Ectodermal cell (in vitro differentiated cells): ENCODE data around the gene SCYGR5.

Experiments used
- H3K27ac ChIP-seq: 2 replicates; pipeline ENCODE4 v1.7.0; 2013; ENCODE audit warnings: mild to moderate bottlenecking, low read depth, low read length; ENCODE audit not compliant: insufficient read depth, poor library complexity, severe bottlenecking
- H3K27me3 ChIP-seq: 2 replicates; pipeline ENCODE4 v1.7.0; 2013; ENCODE audit warnings: mild to moderate bottlenecking, low read length; ENCODE audit not compliant: insufficient read depth, control insufficient read depth, poor library complexity, severe bottlenecking
- H3K36me3 ChIP-seq: one replicate; pipeline ENCODE4 v1.7.0; 2013; ENCODE audit warnings: low read length; ENCODE audit not compliant: control insufficient read depth, insufficient read depth
- H3K4me1 ChIP-seq: one replicate; pipeline ENCODE4 v1.7.0; 2013; ENCODE audit warnings: low read length; ENCODE audit not compliant: control insufficient read depth, insufficient read depth
- H3K4me3 ChIP-seq: 2 replicates; pipeline ENCODE4 v1.7.0; 2013; ENCODE audit warnings: low read depth, low read length, control low read depth; ENCODE audit not compliant: insufficient read depth
- H3K9me3 ChIP-seq: 2 replicates; pipeline ENCODE4 v1.7.0; 2013; ENCODE audit warnings: mild to moderate bottlenecking, low read length, moderate library complexity; ENCODE audit not compliant: control insufficient read depth
- WGBS, 2 experiments: methylation state at CpG; one replicate each; pipeline ENCODE4 v1.1.7; 2013; ENCODE audit warnings: missing lambda C conversion rate in 2 of 2; 5-methylcytosine and 5-hydroxymethylcytosine counted together

SCYGR5 gene

DNA sequence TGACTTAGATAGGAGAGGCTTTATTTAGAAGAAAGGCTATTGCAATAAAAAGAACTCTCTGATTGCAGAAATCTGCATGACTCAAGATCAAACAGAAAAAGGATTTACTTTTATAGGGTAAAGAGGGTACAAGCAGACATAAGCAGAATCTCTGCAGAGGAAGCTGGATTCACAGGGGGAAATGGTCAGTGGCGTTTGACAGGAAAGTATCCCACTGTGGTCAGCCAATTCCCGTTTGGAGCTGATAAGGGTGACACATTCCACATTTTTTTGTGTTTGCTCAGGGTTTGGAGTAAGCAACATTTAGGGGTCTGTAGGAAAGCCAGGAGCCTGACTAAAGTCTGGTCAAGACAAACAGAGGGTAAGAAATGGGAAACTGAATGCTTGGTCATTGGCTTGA lies 23.9 kb upstream of the SCYGR5 start:
- H3K27ac ChIP-seq = no peak overlapping the region
- no peaks in the 10 kb centered on the region for H3K9me3 ChIP-seq
- H3K36me3 ChIP-seq = no peaks in the 10 kb centered on the region
- H3K4me1 ChIP-seq = no peaks in the 10 kb centered on the region
- WGBS, 2 experiments = 50% methylated on average over 2 of the region's 2 CpGs
- H3K4me3 ChIP-seq = no peak overlapping the region
- no peaks in the 10 kb centered on the region for H3K27me3 ChIP-seq

- WGBS, 2 experiments = 88 to 90% methylated on average over 5 of the region's 5 CpGs
- Histone ChIP-seq H3K27me3 (no peaks in the 10 kb centered on the region), H3K36me3 (no peaks in the 10 kb centered on the region), H3K9me3 (no peaks in the 10 kb centered on the region), H3K4me1 (no peaks in the 10 kb centered on the region), H3K27ac (no peak overlapping the region), H3K4me3 (no peak overlapping the region)
Measured at GRCh38 chr2:227643990-227644551, 22.5 kb upstream of the SCYGR5 start.

DNA sequence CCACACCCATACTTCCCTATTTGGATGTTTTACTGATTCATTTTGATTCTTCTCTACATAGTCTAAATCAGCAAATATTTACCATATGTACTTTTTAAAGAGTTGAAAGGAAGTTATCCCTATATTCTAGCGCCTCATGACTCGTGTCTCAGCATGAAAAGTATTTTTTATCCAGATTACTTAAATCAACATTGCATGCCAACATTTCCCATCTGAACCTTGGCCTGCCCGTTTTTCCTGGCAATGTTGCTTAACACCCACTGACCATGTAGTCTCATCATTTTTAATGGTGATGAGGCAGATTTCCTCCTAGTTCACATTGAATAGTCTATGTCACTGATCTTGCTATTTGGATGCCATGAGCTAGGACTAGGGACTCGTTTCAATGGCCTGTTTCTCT lies 13.2 kb upstream of the SCYGR5 start:
- no peak overlapping the region for H3K4me3 ChIP-seq
- no peak overlapping the region for H3K27ac ChIP-seq
- 83 to 88% methylated on average over 4 of the region's 4 CpGs for WGBS, 2 experiments
- no peaks in the 10 kb centered on the region for H3K27me3 ChIP-seq
- H3K36me3 ChIP-seq = no peaks in the 10 kb centered on the region
- no peaks in the 10 kb centered on the region for H3K9me3 ChIP-seq
- no peaks in the 10 kb centered on the region for H3K4me1 ChIP-seq

- H3K4me3 ChIP-seq = no peak overlapping the region
- H3K27ac ChIP-seq = no peak overlapping the region
- no peaks in the 10 kb centered on the region for H3K4me1 ChIP-seq
- 86 to 91% methylated on average over 1 of the region's 1 CpG for WGBS, 2 experiments
- H3K36me3 ChIP-seq = no peaks in the 10 kb centered on the region
- no peaks in the 10 kb centered on the region for H3K9me3 ChIP-seq
- H3K27me3 ChIP-seq = no peaks in the 10 kb centered on the region
Measured at GRCh38 chr2:227654426-227654825, 12.2 kb upstream of the SCYGR5 start.

- Histone ChIP-seq H3K36me3 (no peaks in the 10 kb centered on the region), H3K27me3 (no peaks in the 10 kb centered on the region), H3K4me3 (no peak overlapping the region), H3K4me1 (no peaks in the 10 kb centered on the region), H3K27ac (no peak overlapping the region), H3K9me3 (no peaks in the 10 kb centered on the region)
- 90 to 97% methylated on average over 1 of the region's 1 CpG for WGBS, 2 experiments
Measured at GRCh38 chr2:227655454-227655853, 11.2 kb upstream of the SCYGR5 start.

DNA sequence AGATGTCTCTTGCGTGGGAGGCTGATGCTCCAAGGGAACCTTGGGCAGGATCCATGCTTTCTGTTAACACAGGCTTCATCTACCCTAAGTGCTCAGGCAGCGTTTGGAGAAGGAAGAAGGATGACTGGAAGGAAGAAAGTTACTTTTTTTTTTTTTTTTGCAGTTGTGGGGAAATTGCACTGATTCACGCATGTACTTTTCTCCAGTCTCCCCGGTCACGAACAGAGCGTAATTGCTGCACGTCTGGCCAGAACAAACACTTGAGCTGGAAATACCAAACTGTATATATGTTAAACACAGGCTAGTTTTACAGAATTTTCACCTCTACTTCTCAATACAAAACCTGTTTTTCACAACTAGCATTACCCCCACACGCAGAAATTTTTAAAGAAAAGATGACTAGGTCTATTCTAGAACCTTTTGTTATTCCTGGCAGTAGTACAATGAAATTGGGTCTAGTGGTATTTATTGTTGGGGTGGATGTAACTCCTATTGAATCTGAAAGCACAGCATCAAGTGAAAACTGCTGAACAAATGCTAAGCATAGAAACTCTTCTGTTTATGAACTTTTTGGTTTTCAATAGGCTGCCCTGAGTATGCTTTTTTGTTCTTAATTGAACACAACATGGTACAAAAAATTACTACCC lies 9.3 kb upstream of the SCYGR5 start:
- Histone ChIP-seq H3K36me3 (no peaks in the 10 kb centered on the region), H3K27me3 (no peaks in the 10 kb centered on the region), H3K27ac (no peak overlapping the region), H3K9me3 (no peaks in the 10 kb centered on the region), H3K4me1 (peaks cover 6% of the 10 kb centered on the region), H3K4me3 (no peak overlapping the region)
- WGBS, 2 experiments = 94% methylated on average over 7 of the region's 8 CpGs

- no peak overlapping the region for H3K4me3 ChIP-seq
- H3K36me3 ChIP-seq = no peaks in the 10 kb centered on the region
- no peak overlapping the region for H3K27ac ChIP-seq
- 26 to 28% methylated on average over 5 to 6 of the region's 7 CpGs for WGBS, 2 experiments
- peaks cover 6% of the 10 kb centered on the region for H3K4me1 ChIP-seq
- H3K9me3 ChIP-seq = no peaks in the 10 kb centered on the region
- H3K27me3 ChIP-seq = no peaks in the 10 kb centered on the region
Measured at GRCh38 chr2:227661025-227661649, 5.5 kb upstream of the SCYGR5 start.

GRCh38 chr2:227661827-227662226 lies 4.8 kb upstream of the SCYGR5 start:
- WGBS, 2 experiments = 85 to 86% methylated on average over 3 of the region's 3 CpGs
- Histone ChIP-seq H3K4me3 (no peak overlapping the region), H3K4me1 (peaks cover 6% of the 10 kb centered on the region), H3K27me3 (no peaks in the 10 kb centered on the region), H3K27ac (no peak overlapping the region), H3K36me3 (no peaks in the 10 kb centered on the region), H3K9me3 (no peaks in the 10 kb centered on the region)

- 93 to 94% methylated on average over 4 to 6 of the region's 6 CpGs for WGBS, 2 experiments
- Histone ChIP-seq H3K27me3 (no peaks in the 10 kb centered on the region), H3K36me3 (no peaks in the 10 kb centered on the region), H3K9me3 (no peaks in the 10 kb centered on the region), H3K27ac (no peak overlapping the region), H3K4me3 (no peak overlapping the region), H3K4me1 (peaks cover 6% of the 10 kb centered on the region)
Measured at GRCh38 chr2:227665189-227665940, 1.2 kb upstream of the SCYGR5 start.
